ENCODE results near the gene SLF1.

DNA sequence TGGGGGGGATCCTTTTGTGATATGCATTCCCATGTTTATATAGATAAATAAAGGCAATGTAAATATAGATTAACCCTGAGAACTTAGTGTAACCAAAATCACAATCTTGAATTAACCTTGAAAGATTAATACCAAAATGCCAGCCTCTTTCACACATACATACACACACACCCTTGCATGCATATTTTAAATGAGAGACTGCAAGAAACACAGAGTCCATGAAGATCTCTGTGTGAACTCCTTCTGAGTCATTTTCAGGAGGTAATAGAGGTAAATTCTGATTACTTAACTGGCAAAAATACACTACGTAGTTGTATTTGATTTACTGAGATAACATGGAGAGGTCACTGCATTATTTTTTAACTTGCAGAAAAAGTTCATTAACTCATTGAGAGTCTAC, 118.0 kb downstream of the SLF1 start:
- TF ChIP-seq, protein P1, sequence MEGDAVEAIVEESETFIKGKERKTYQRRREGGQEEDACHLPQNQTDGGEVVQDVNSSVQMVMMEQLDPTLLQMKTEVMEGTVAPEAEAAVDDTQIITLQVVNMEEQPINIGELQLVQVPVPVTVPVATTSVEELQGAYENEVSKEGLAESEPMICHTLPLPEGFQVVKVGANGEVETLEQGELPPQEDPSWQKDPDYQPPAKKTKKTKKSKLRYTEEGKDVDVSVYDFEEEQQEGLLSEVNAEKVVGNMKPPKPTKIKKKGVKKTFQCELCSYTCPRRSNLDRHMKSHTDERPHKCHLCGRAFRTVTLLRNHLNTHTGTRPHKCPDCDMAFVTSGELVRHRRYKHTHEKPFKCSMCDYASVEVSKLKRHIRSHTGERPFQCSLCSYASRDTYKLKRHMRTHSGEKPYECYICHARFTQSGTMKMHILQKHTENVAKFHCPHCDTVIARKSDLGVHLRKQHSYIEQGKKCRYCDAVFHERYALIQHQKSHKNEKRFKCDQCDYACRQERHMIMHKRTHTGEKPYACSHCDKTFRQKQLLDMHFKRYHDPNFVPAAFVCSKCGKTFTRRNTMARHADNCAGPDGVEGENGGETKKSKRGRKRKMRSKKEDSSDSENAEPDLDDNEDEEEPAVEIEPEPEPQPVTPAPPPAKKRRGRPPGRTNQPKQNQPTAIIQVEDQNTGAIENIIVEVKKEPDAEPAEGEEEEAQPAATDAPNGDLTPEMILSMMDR (IDR thresholded peaks at IDR 0.05), result no peak
- no peak for TF ChIP-seq EZH2phosphoT487 (IDR thresholded peaks at IDR 0.05)
- no peak for TF ChIP-seq EZH2 (IDR thresholded peaks at IDR 0.05)
